GM10847 (cell line): ENCODE results near the gene TPSG1.
"Not testable (repeated sequence)": the region's sequence is repeated elsewhere in the genome, so short reads cannot be mapped to it uniquely, and the experiment has no call there.

Source experiments
- POLR2A ChIP-seq: IDR thresholded peaks from 2 replicates; pipeline ENCODE4 v1.6.1; 2011; ENCODE audit not compliant: insufficient read length; ENCODE audit errors: extremely low read depth

TPSG1 gene

GRCh38 chr16:1258225-1258600 is 33.1 kb upstream of the TPSG1 start:
- TF ChIP-seq POLR2A, result no peak

GRCh38 chr16:1257561-1258224 is 32.6 kb upstream of the TPSG1 start:
- TF ChIP-seq POLR2A, result no peak

GRCh38 chr16:1256874-1257322 is 31.8 kb upstream of the TPSG1 start:
- no peak for TF ChIP-seq POLR2A

GRCh38 chr16:1255276-1256122 is 30.4 kb upstream of the TPSG1 start, which contains the start of gene TPSD1:
Gene TPSD1 (plus strand): TSS chr16:1256069. CDS start chr16:1256281, 212 bp downstream.
- TF ChIP-seq POLR2A, result not testable (repeated sequence)

GRCh38 chr16:1245452-1246020 is 20.5 kb upstream of the TPSG1 start:
- TF ChIP-seq POLR2A, result no peak

GRCh38 chr16:1244881-1245280 is 19.8 kb upstream of the TPSG1 start:
- no peak for TF ChIP-seq POLR2A

GRCh38 chr16:1240436-1240835 is 15.4 kb upstream of the TPSG1 start, which contains the start of gene TPSAB1:
Gene TPSAB1 (plus strand): TSS chr16:1240705. CDS start chr16:1240939, 234 bp downstream.
- TF ChIP-seq POLR2A, result not testable (repeated sequence)

GRCh38 chr16:1237990-1238389 is 12.9 kb upstream of the TPSG1 start:
- TF ChIP-seq POLR2A, result no peak

- not testable (repeated sequence) for TF ChIP-seq POLR2A
Measured at GRCh38 chr16:1230084-1230470, 5.0 kb upstream of the TPSG1 start, which contains the start of gene TPSB2. Gene TPSB2 (minus strand): TSS chr16:1230184. CDS start chr16:1229951, 233 bp downstream.

- no peak for TF ChIP-seq POLR2A
Measured at GRCh38 chr16:1224558-1224957, 510 bp downstream of the TPSG1 start.

GRCh38 chr16:1223355-1224214 is 1.5 kb downstream of the TPSG1 start:
- no peak for TF ChIP-seq POLR2A

- no peak for TF ChIP-seq POLR2A
Measured at GRCh38 chr16:1222553-1223354, 2.3 kb downstream of the TPSG1 start.

GRCh38 chr16:1221628-1222552 is 3.2 kb downstream of the TPSG1 start:
- TF ChIP-seq POLR2A, result no peak
